HUES6 (cell line): Measurements from ENCODE around the gene HACD3.
"Not testable (repeated sequence)": the region's sequence is repeated elsewhere in the genome, so short reads cannot be mapped to it uniquely, and the experiment has no call there.

ENCODE experiments used
- H3K27ac ChIP-seq: 2 replicates; pipeline ENCODE4 v1.7.0; 2013; ENCODE audit warnings: low read depth, mild to moderate bottlenecking, low read length, inconsistent platforms
- H3K27me3 ChIP-seq: 2 replicates; pipeline ENCODE4 v1.6.1; 2013; ENCODE audit warnings: low read length; ENCODE audit not compliant: control insufficient read depth, insufficient read depth
- H3K36me3 ChIP-seq: 2 replicates; pipeline ENCODE4 v1.6.1; 2013; ENCODE audit warnings: low read length; ENCODE audit not compliant: control insufficient read depth, insufficient read depth
- H3K4me1 ChIP-seq: 2 replicates; pipeline ENCODE4 v1.6.1; 2013; ENCODE audit warnings: low read length; ENCODE audit not compliant: control insufficient read depth, insufficient read depth
- H3K4me3 ChIP-seq: 2 replicates; pipeline ENCODE4 v1.5.1; 2013; ENCODE audit warnings: low read depth, low read length
- H3K9ac ChIP-seq: one replicate; pipeline ENCODE4 v1.6.1; 2013; ENCODE audit warnings: mild to moderate bottlenecking, low read length
- H3K9me3 ChIP-seq: 2 replicates; pipeline ENCODE4 v1.6.1; 2013; ENCODE audit warnings: low read depth, low read length; ENCODE audit not compliant: control insufficient read depth, insufficient read depth

The HACD3 gene

GRCh38 chr15:65524226-65524625 is 6.0 kb upstream of the HACD3 start:
- no peaks in the 10 kb centered on the region for H3K9me3 ChIP-seq
- H3K4me1 ChIP-seq: 0 out of 2 replicates have a peak, but pooled peaks cover 6% of the 10 kb centered on the region
- no peaks in the 10 kb centered on the region for H3K27me3 ChIP-seq
- no peaks in the 10 kb centered on the region for H3K36me3 ChIP-seq
- no peak overlapping the region for H3K9ac ChIP-seq
- H3K4me3 ChIP-seq: no peak overlapping the region
- H3K27ac ChIP-seq: no peak overlapping the region

GRCh38 chr15:65525622-65526021 is 4.6 kb upstream of the HACD3 start:
- Histone ChIP-seq H3K27ac (no peak overlapping the region), H3K27me3 (no peaks in the 10 kb centered on the region), H3K36me3 (no peaks in the 10 kb centered on the region), H3K4me3 (no peak overlapping the region), H3K9ac (no peak overlapping the region), H3K9me3 (no peaks in the 10 kb centered on the region), H3K4me1 (peaks cover 11% of the 10 kb centered on the region; the same call in 1 of the 2 replicates)

DNA sequence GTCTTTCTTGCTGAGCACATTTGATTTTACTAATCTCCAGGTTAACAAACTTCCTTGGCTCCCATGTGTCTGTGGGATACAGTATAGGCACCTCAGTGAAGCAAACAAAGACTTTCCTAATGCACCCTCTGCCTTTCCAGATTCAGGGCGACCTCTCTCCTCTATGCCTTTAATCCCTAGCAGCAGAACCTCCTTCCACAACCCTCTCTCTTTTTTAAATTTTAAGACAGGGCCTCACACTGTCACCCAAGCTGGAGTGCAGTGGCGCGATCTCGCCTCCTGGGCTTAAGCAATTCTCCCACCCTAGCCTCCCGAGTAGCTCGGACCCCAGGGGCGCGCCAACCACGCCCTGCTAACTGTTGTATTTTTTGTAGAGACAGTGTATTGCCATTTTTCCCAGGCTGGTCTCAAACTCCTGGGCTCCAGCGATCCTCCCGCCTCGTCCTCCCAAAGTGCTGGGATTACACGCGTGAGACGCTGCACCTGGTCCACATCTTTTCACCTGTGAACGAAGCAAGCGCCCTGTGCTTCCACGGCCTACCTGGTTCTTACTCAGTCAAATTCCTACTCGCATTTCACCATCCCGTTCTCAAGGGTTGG is 1.7 kb upstream of the HACD3 start:
- H3K9ac ChIP-seq: no peak overlapping the region
- no peaks in the 10 kb centered on the region for H3K27me3 ChIP-seq
- H3K4me1 ChIP-seq: peaks cover 27% of the 10 kb centered on the region
- H3K9me3 ChIP-seq: no peaks in the 10 kb centered on the region
- H3K27ac ChIP-seq: no peak overlapping the region
- no peak overlapping the region for H3K4me3 ChIP-seq
- H3K36me3 ChIP-seq: no peaks in the 10 kb centered on the region

DNA sequence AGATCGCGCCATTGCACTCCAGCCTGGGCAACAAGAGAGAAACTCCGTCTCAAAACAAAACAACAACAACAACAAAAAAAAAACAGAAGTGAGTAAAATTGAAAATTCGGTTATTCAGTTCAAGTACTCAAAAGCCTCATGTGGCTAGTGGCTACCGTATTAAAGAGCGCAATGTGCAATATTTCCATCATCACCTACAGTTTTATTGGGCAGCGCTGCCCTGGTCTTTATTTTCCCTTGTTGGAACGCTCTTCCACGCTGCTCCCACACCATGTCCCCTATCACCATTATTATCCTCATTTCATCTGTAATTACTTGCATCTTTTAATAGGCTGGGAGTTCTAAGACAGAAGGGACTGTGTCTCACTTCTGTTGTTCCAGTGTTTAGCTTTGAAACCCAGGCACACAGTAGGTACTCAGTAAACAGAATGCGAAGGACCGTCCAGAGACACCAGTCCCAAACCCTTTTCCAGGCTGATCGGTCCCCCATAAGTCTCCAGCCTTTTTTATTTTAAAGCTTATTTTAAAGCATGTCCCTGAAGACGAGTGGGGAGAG is 423 bp upstream of the HACD3 start:
- H3K27ac ChIP-seq: peak overlapping the region; percentile 82; the same call in 1 of the 2 replicates
- H3K27me3 ChIP-seq: no peaks in the 10 kb centered on the region

GRCh38 chr15:65532738-65533051 is 2.4 kb downstream of the HACD3 start:
- H3K9me3 ChIP-seq: no peaks in the 10 kb centered on the region
- H3K27ac ChIP-seq: no peak overlapping the region
- no peaks in the 10 kb centered on the region for H3K36me3 ChIP-seq
- H3K9ac ChIP-seq: no peak overlapping the region
- H3K4me3 ChIP-seq: peak overlapping the region; percentile 14; the same call in 1 of the 2 replicates
- peaks cover 31% of the 10 kb centered on the region for H3K4me1 ChIP-seq
- H3K27me3 ChIP-seq: no peaks in the 10 kb centered on the region

More for the DNA sequence above, 423 bp upstream of the HACD3 start:
- H3K9me3 ChIP-seq: no peaks in the 10 kb centered on the region
- H3K4me1 ChIP-seq: peaks cover 31% of the 10 kb centered on the region
- no peaks in the 10 kb centered on the region for H3K36me3 ChIP-seq
- peak overlapping the region; percentile 82 for H3K4me3 ChIP-seq
- H3K9ac ChIP-seq: peak overlapping the region; percentile 75

DNA sequence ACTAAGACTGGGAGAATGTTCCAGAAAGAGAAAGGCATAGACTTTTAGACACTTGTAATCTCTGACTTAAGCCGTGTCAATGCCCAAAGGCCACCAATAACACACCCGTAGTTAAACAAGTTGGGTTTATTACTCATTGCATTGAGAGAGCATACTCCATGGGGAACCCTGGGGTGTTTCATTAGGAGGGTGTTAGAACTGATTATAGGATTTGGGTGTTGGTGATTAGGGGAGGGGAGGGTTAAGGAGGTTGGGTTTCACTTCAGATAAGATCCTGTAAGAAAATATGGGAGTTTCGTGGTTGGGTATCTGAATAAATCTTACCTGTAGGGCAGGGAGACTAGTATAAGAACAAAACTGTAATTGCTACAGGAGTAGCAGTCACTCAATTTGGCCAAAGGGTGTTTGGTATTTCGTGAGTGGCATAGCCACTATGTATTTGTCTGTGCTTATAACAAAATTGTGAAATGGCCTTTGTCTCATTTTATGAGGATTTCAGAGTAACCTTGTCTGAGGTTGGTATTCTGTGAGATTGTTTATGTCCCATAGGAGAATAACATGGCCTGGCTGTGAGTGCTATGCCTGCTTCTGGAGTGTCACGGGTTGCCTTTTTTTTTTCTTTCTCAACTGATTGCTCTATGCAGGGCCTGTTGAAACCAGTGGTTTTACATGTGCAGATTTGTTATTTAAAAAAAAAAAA is 2.9 kb downstream of the HACD3 start:
- Histone ChIP-seq H3K9ac (no peak overlapping the region), H3K4me1 (peaks cover 31% of the 10 kb centered on the region), H3K27me3 (no peaks in the 10 kb centered on the region), H3K27ac (no peak overlapping the region), H3K9me3 (no peaks in the 10 kb centered on the region), H3K4me3 (peak overlapping the region; percentile 14; the same call in 1 of the 2 replicates), H3K36me3 (no peaks in the 10 kb centered on the region)

DNA sequence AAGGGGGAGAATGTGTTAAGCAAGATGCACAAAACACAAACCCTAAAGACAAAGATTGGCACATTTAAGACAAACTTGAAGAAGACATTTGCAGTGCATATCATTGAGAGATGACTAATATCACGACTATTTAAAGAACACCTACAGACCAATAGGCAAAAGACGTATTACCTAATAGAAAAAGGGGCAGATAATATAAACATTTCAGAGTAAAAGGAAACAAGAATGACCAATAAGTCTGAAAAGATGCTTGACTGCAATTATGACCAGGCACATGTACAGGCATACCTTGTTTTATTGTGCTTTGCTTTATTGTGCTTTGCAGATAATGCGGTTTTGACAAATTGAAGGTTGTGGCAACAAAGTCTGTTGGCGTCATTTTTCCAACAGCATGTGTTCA is 4.9 kb downstream of the HACD3 start:
- Histone ChIP-seq H3K27ac (no peak overlapping the region), H3K9me3 (no peaks in the 10 kb centered on the region), H3K36me3 (no peaks in the 10 kb centered on the region), H3K4me1 (peaks cover 20% of the 10 kb centered on the region), H3K9ac (no peak overlapping the region), H3K27me3 (no peaks in the 10 kb centered on the region), H3K4me3 (no peak overlapping the region)

GRCh38 chr15:65540314-65540713 is 10.1 kb downstream of the HACD3 start:
- Histone ChIP-seq H3K27me3 (no peaks in the 10 kb centered on the region), H3K27ac (no peak overlapping the region), H3K4me1 (no peaks in the 10 kb centered on the region), H3K9ac (no peak overlapping the region), H3K36me3 (no peaks in the 10 kb centered on the region), H3K4me3 (no peak overlapping the region), H3K9me3 (no peaks in the 10 kb centered on the region)

- H3K9ac ChIP-seq: no peak overlapping the region
- no peaks in the 10 kb centered on the region for H3K9me3 ChIP-seq
- no peaks in the 10 kb centered on the region for H3K27me3 ChIP-seq
- H3K4me3 ChIP-seq: no peak overlapping the region
- no peaks in the 10 kb centered on the region for H3K36me3 ChIP-seq
- H3K27ac ChIP-seq: no peak overlapping the region
- no peaks in the 10 kb centered on the region for H3K4me1 ChIP-seq
These were observed 11.1 kb downstream of the HACD3 start for GRCh38 chr15:65541231-65541820.

GRCh38 chr15:65547841-65548240 is 17.6 kb downstream of the HACD3 start:
- Histone ChIP-seq H3K27me3 (no peaks in the 10 kb centered on the region), H3K36me3 (peaks cover 3% of the 10 kb centered on the region; the same call in 1 of the 2 replicates), H3K4me1 (peaks cover 9% of the 10 kb centered on the region), H3K9ac (no peak overlapping the region), H3K4me3 (no peak overlapping the region), H3K27ac (no peak overlapping the region), H3K9me3 (no peaks in the 10 kb centered on the region)

DNA sequence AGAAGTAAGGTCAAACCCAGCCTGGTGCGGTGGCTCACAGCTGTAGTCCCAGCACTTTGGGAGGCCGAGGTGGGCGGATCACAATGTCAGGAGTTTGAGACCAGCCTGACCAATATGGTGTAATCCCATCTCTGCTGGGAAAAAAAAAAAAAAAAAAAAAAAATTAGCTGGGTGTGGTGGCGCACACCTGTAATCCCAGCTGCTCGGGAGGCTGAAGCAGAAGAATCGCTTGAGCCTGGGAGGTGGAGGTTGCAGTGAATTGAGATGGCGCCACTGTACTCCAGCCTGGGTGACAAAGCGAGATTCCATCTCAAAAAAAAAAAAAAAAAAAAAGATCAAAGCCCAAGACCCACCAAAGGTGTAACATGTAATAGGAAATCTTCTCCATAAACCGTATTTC is 19.0 kb downstream of the HACD3 start:
- H3K9me3 ChIP-seq, H3K27me3 ChIP-seq, H3K4me3 ChIP-seq: not testable (repeated sequence)

More for the DNA sequence above, 19.0 kb downstream of the HACD3 start:
- H3K27ac ChIP-seq, H3K9ac ChIP-seq, H3K4me1 ChIP-seq: not testable (repeated sequence)
- H3K36me3 ChIP-seq: peaks cover 15% of the 10 kb centered on the region
